GM18508 (cell line): ENCODE results near the gene TBXA2R.
"Not testable (repeated sequence)": the region's sequence is repeated elsewhere in the genome, so short reads cannot be mapped to it uniquely, and the experiment has no call there.

Experiments
- ATAC-seq: cut with Tn5 transposase; IDR thresholded peaks from one replicate; pipeline ENCODE4 v1.9.1; 2021; ENCODE audit warnings: moderate number of reproducible peaks; ENCODE audit not compliant: insufficient read depth, unreplicated experiment

The TBXA2R gene

GRCh38 chr19:3585301-3586126 lies 21.2 kb downstream of the TBXA2R start, which contains the start of gene GIPC3:
Gene GIPC3, plus strand, starts transcription at chr19:3585478. Its CDS starts 120 bp downstream, at chr19:3585598.
- no peak for ATAC-seq

GRCh38 chr19:3584036-3584802 lies 22.5 kb downstream of the TBXA2R start:
- not testable (repeated sequence) for ATAC-seq

- not testable (repeated sequence) for ATAC-seq
Measured at GRCh38 chr19:3581792-3582191, 24.9 kb downstream of the TBXA2R start.

GRCh38 chr19:3580156-3580934 lies 26.3 kb downstream of the TBXA2R start:
- ATAC-seq, result no peak

GRCh38 chr19:3578390-3578789 lies 28.3 kb downstream of the TBXA2R start:
- ATAC-seq, result no peak

- ATAC-seq, result no peak
Measured at GRCh38 chr19:3577723-3578344, 28.8 kb downstream of the TBXA2R start.

GRCh38 chr19:3576696-3577443 lies 29.8 kb downstream of the TBXA2R start:
- ATAC-seq, result no peak

- ATAC-seq, result no peak
Measured at GRCh38 chr19:3575949-3576673, 30.6 kb downstream of the TBXA2R start.

- ATAC-seq, result no peak
Measured at GRCh38 chr19:3575260-3575741, 31.4 kb downstream of the TBXA2R start.

- no peak for ATAC-seq
Measured at GRCh38 chr19:3573858-3574637, 32.6 kb downstream of the TBXA2R start.

GRCh38 chr19:3573162-3573857 lies 33.4 kb downstream of the TBXA2R start:
- ATAC-seq, result no peak

GRCh38 chr19:3572855-3573161 lies 33.9 kb downstream of the TBXA2R start, which contains the start of gene HMG20B:
Gene HMG20B, plus strand, starts transcription at chr19:3572944. Its CDS starts 366 bp downstream, at chr19:3573310.
- no peak for ATAC-seq

GRCh38 chr19:3572132-3572854 lies 34.4 kb downstream of the TBXA2R start:
- ATAC-seq, result peak; percentile 81

- ATAC-seq, result no peak
Measured at GRCh38 chr19:3570606-3571011, 36.1 kb downstream of the TBXA2R start.

- not testable (repeated sequence) for ATAC-seq
Measured at GRCh38 chr19:3570042-3570441, 36.6 kb downstream of the TBXA2R start.

- no peak for ATAC-seq
Measured at GRCh38 chr19:3565139-3565538, 41.5 kb downstream of the TBXA2R start.
